VCaP (cell line): ENCODE data around the gene STXBP3.

Experiments
- H3K27ac ChIP-seq: fragments of 450-650 bp; 2 replicates; pipeline ENCODE4 v1.5.1; 2017
- TF ChIP-seq, protein P1 (sequence below): fragments of 450-650 bp; conservative IDR thresholded peaks from 2 replicates; pipeline ENCODE4 v1.5.1; 2017; ENCODE audit warnings: mild to moderate bottlenecking, moderate library complexity

Gene STXBP3

DNA sequence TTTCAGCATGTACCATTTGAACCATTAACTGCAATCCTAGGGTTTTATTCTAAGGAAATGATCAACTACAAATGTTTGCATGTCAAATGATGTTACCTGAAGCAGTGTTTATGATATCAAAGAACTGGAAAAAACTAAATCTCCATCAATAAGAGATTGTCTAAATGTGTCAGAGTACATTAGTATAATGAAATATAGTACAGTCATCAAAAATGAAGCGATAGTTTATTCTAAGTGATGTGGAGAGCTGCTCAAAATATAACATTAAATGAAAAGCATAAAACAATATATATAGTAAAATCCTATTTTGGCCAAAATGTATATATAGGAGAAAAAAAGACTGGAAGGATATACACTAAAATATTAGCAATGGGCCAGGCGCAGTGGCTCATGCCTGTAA is 86.5 kb downstream of the STXBP3 start:
- TF ChIP-seq, protein P1, sequence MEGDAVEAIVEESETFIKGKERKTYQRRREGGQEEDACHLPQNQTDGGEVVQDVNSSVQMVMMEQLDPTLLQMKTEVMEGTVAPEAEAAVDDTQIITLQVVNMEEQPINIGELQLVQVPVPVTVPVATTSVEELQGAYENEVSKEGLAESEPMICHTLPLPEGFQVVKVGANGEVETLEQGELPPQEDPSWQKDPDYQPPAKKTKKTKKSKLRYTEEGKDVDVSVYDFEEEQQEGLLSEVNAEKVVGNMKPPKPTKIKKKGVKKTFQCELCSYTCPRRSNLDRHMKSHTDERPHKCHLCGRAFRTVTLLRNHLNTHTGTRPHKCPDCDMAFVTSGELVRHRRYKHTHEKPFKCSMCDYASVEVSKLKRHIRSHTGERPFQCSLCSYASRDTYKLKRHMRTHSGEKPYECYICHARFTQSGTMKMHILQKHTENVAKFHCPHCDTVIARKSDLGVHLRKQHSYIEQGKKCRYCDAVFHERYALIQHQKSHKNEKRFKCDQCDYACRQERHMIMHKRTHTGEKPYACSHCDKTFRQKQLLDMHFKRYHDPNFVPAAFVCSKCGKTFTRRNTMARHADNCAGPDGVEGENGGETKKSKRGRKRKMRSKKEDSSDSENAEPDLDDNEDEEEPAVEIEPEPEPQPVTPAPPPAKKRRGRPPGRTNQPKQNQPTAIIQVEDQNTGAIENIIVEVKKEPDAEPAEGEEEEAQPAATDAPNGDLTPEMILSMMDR = no peak
- no peak overlapping the region for H3K27ac ChIP-seq

DNA sequence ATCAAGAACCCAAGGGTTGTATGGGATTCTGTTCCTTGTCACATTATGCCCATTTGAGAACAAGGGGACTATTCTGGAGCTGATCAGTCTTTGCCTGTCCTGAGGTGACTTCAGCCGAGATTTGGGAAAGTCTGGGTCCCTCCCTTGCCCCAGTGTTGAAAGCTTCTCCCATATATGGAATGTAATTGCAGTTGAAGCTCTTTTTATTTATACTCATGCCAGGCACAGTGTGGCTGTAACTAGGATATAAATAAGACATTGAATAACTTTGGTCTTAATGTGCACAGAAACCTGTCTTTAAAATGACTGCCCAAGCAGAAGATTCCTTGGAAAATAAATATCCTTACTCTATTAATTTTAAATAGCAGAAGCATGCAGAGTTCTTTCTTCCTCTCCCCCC is 95.2 kb downstream of the STXBP3 start:
- TF ChIP-seq, protein P1 = no peak
- H3K27ac ChIP-seq = no peak overlapping the region

DNA sequence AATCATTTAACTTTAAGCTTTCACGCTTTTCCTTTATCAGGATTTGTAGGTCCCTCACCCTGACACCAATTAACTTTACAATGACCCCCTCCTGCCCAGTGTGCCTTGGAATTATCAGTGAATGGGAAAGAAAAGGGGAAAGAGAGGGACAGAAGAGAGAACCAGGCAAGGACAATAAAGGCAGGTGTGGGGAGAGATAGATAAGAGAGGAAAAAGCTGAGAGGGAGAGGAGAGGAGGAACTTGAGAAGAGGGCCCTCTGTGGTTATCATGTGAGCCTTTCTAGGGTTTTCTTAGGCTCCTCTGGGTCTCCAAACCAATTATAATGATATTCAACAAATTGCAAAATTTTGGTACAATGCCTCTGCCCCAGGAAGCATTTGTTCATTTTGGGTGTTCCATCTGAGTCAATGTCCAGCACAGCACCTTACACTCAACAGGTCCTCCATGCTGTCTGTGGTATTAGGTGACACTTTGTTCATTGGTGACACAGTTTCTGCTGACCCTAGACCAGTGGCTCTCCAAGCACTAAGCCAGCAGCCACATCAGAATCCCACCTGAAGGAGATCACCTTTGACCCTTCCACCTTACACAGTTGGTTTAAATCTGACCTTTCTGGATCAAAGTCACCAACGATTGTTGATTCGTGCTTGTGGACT is 96.2 kb downstream of the STXBP3 start:
- TF ChIP-seq, protein P1 = no peak
- no peak overlapping the region for H3K27ac ChIP-seq

DNA sequence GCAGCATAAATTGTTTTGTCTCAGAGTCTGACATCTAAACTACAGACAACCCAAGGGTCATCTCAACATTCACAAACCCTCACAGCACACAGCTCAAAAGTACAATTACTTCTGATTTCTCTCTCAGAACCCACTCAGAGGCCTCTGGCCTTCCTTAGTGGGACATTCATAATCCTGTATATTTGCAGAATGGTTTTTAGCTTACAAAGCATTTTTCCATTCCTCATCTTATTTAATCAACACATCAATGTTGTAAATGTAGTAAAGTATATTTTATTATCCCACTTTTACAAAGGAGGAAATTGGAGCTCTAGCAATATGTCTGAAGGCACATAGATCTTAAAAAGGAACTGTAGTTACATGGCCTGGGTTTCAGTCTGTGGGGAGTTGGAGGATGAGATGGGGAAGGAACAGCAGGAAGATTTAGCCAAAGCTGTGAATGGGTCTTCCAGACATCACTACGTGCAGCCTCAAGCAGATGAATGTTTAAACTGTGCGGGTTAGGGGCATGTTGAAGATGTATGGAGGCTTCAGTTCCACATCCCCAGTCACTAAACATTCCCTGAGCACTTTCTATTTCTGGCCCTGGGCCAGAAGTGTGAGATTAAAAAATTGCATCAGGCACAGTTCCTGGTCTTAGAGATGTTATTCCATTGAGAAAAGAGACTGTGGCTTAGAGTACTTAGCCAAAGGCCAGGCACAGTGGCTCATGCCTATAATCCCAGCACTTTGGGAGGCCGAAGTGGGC is 97.1 kb downstream of the STXBP3 start:
- H3K27ac ChIP-seq = no peak overlapping the region
- TF ChIP-seq, protein P1 = no peak

DNA sequence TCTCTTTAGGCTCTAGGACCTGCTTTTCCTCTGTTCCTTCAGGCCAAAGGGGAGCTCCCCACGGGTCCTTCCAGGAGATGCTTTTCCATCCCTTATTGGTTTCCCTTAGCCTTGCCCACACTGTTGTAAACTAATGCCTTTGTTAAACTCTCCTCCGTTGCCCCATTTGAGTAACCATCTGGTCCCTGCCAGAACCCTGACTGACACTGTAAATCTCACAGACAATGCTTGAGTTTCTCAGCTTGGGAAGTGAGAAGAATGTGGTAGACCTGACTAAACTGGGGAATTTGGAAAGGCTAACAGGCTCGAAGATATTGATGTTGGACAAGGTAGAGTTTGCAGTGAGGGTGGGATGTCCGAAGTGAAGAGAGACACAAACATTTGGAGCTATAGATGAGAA is 99.0 kb downstream of the STXBP3 start:
- peak overlapping the region; percentile 50 for H3K27ac ChIP-seq
- TF ChIP-seq, protein P1 = no peak

DNA sequence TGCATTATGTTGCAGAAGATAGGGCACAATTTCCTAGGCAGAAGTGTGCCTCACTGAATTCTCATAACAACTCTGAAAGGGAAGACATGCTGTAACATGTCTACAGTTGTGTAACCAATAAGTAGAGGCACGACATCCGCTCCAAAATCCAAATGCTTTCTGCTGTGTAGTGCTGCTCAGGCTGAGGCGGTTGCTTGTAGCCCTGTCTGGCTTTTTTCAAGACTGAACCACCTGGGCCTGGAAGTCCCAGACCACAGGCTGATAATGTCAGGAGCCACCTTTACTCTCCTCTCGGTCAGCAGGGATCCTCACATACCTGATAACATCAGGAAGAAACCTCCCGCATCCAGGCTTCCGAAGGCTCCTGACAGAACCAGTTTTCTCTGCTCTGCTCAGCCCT is 99.5 kb downstream of the STXBP3 start:
- TF ChIP-seq, protein P1 = no peak
- peak overlapping the region; percentile 50 for H3K27ac ChIP-seq

DNA sequence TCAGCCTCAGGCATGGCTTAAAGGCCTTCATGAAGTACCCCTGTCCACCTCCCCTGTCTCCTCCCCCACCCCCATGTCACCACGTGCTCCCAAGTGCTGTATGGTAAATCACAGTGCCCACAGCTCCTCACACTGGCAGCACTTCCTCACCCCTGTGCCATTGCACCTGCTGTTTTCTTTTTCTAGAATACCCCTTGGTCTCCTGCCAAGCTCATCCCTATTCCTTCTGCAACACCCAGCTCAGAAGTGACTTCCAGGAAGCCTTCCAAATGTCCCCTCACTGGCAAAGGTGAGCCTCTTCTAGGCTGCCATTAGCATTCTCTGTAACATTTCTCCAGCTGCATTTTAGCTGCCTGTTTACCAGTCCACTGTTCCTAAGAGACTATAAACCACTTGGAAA is 101.0 kb downstream of the STXBP3 start:
- H3K27ac ChIP-seq = no peak overlapping the region
- TF ChIP-seq, protein P1 = no peak
